Caco-2 (cell line): ENCODE data around the gene NRP1. TPM values are rescaled to one million over a fixed set of nuclear protein-coding genes. Genes with fewer than 3 reads are reported as not detected.

ENCODE experiments used
- BruUV-seq: library from RNA; stranded (reverse); fragments of 400-500 nt; replicated peaks from 2 replicates; lab custom pipeline; 2021; lab: Mats Ljungman, UMichigan
- CTCF ChIA-PET: fragments of 300-600 bp; sonication (Branson Sonifier 250); formaldehyde crosslinking; loops from one replicate; lab custom pipeline; 2022; ENCODE audit warnings: antibody characterized with exemption; lab: Charles Lee
- POLR2A ChIA-PET: fragments of 300-600 bp; sonication (Branson Sonifier 250); formaldehyde crosslinking; loops from one replicate; lab custom pipeline; 2022; ENCODE audit warnings: antibody characterized with exemption; lab: Charles Lee
- DNase-seq, 2 experiments: peaks; one replicate each; pipeline versions ENCODE4 v3.0.0 to v3.0.0-alpha.2; 2020 to 2022
- H3K27me3 ChIP-seq: replicated peaks from 2 replicates; pipeline ENCODE4 v1.6.0; 2011; ENCODE audit warnings: low read length; ENCODE audit not compliant: control insufficient read depth, insufficient read depth
- H3K36me3 ChIP-seq: 2 replicates; pipeline ENCODE4 v1.5.1; 2011; ENCODE audit warnings: low read length; ENCODE audit not compliant: control insufficient read depth, insufficient read depth
- H3K4me1 ChIP-seq: fragments of 250-450 bp; sonication (Bioruptor Pico); 2 replicates; pipeline ENCODE4 v1.5.1; 2020; ENCODE audit warnings: mild to moderate bottlenecking
- H3K4me3 ChIP-seq: 2 replicates; pipeline ENCODE4 v1.5.1; 2011; ENCODE audit warnings: low read depth, mild to moderate bottlenecking, control low read depth, low read length
- H3K9me3 ChIP-seq: fragments of 250-450 bp; sonication (Bioruptor Pico); 2 replicates; pipeline ENCODE4 v1.5.1; 2020; ENCODE audit warnings: mild to moderate bottlenecking, moderate library complexity
- H3K27ac Mint-ChIP-seq: one replicate; pipeline ENCODE4 v1.8.0; 2022; ENCODE audit warnings: mixed read lengths; ENCODE audit not compliant: unreplicated experiment
- H3K27me3 Mint-ChIP-seq: one replicate; pipeline ENCODE4 v1.8.0; 2022; ENCODE audit warnings: mixed read lengths; ENCODE audit not compliant: insufficient read depth, unreplicated experiment
- H3K36me3 Mint-ChIP-seq: one replicate; pipeline ENCODE4 v1.8.0; 2022; ENCODE audit warnings: mild to moderate bottlenecking, mixed read lengths; ENCODE audit not compliant: insufficient read depth, unreplicated experiment
- H3K4me1 Mint-ChIP-seq: one replicate; pipeline ENCODE4 v1.8.0; 2022; ENCODE audit warnings: low read depth, mixed read lengths; ENCODE audit not compliant: unreplicated experiment
- H3K4me3 Mint-ChIP-seq: one replicate; pipeline ENCODE4 v1.8.0; 2022; ENCODE audit warnings: mild to moderate bottlenecking, moderate library complexity, mixed read lengths; ENCODE audit not compliant: unreplicated experiment
- H3K9me3 Mint-ChIP-seq: one replicate; pipeline ENCODE4 v1.8.0; 2022; ENCODE audit warnings: mixed read lengths; ENCODE audit not compliant: unreplicated experiment
- intact Hi-C: fragments of 100-400 bp; cut with micrococcal nuclease; formaldehyde crosslinking; loops from one replicate; pipeline ENCODE4 v1.10.0; 2022; ENCODE audit not compliant: unreplicated experiment
- total RNA-seq: library from RNA; stranded (reverse); gene quantifications from 2 replicates; pipeline ENCODE4 v1.2.3, GENCODE V29; 2022
- TF ChIP-seq, protein P1 (sequence below), 2 experiments: fragments of 200-600 bp in 1 of 2; IDR thresholded peaks; 1 replicate in 1 of 2; 2 replicates in 1 of 2; pipeline versions ENCODE4 v1.5.1 to v1.8.0; 2011 to 2022; ENCODE audit warnings: antibody characterized with exemption in 1 of 2, control low read depth in 1 of 2, inconsistent platforms in 1 of 2, low read depth in 1 of 2, low read length in 1 of 2, mild to moderate bottlenecking in 1 of 2, moderate library complexity in 1 of 2; ENCODE audit not compliant: insufficient read depth in 1 of 2, severe bottlenecking in 1 of 2, unreplicated experiment in 1 of 2

NRP1 gene
- total RNA-seq, 1 experiment from 2014 or later = 123 TPM

DNA sequence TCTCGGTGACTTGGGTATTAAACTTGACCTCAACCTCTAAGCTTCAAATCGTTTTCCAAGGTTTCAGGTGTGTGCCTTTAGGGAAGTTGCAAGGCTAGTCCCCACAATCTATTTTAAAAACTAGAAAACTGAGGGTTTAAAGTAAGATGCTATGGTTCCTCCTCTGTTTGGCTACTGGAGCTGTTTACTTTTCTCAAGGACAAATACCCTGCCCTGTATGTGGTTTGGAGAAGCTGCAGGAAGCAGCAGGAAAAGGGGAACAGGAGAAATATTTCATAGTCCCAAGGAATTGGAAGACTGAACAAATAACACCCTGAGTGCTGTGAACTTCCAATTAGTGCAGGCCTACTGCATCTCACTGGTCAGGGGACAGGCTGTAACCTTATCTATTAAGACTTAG is 135.9 kb downstream of the NRP1 start:
- Histone ChIP-seq H3K4me1 (peaks cover 75% of the 10 kb centered on the region), H3K27me3 (no peaks in the 10 kb centered on the region), H3K9me3 (no peaks in the 10 kb centered on the region), H3K4me3 (no peak overlapping the region), H3K36me3 (no peaks in the 10 kb centered on the region)
- intact Hi-C loops = loop anchor here (5.0 to 10.0 kb wide), 4 partner anchors 119 to 1016 kb away; no protein-coding TSS in a partner anchor
- peaks cover 58% of the 10 kb centered on the region for H3K4me1 Mint-ChIP-seq
- BruUV-seq = no TSS peak
- TF ChIP-seq, protein P1, sequence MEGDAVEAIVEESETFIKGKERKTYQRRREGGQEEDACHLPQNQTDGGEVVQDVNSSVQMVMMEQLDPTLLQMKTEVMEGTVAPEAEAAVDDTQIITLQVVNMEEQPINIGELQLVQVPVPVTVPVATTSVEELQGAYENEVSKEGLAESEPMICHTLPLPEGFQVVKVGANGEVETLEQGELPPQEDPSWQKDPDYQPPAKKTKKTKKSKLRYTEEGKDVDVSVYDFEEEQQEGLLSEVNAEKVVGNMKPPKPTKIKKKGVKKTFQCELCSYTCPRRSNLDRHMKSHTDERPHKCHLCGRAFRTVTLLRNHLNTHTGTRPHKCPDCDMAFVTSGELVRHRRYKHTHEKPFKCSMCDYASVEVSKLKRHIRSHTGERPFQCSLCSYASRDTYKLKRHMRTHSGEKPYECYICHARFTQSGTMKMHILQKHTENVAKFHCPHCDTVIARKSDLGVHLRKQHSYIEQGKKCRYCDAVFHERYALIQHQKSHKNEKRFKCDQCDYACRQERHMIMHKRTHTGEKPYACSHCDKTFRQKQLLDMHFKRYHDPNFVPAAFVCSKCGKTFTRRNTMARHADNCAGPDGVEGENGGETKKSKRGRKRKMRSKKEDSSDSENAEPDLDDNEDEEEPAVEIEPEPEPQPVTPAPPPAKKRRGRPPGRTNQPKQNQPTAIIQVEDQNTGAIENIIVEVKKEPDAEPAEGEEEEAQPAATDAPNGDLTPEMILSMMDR (IDR thresholded peaks at IDR 0.05; ENCODE audit: insufficient read depth in 1 of 2, low read depth in 1 of 2, low read length in 1 of 2, severe bottlenecking in 1 of 2, unreplicated experiment in 1 of 2) = no peak
- H3K36me3 Mint-ChIP-seq = peaks cover 69% of the 10 kb centered on the region
- H3K4me3 Mint-ChIP-seq = no peak overlapping the region
- CTCF ChIA-PET = no interaction called here
- peak overlapping the region; percentile 18 for H3K27ac Mint-ChIP-seq
- POLR2A ChIA-PET = no interaction called here
- H3K9me3 Mint-ChIP-seq = no peaks in the 10 kb centered on the region
- no peaks in the 10 kb centered on the region for H3K27me3 Mint-ChIP-seq
- no peak for DNase-seq

DNA sequence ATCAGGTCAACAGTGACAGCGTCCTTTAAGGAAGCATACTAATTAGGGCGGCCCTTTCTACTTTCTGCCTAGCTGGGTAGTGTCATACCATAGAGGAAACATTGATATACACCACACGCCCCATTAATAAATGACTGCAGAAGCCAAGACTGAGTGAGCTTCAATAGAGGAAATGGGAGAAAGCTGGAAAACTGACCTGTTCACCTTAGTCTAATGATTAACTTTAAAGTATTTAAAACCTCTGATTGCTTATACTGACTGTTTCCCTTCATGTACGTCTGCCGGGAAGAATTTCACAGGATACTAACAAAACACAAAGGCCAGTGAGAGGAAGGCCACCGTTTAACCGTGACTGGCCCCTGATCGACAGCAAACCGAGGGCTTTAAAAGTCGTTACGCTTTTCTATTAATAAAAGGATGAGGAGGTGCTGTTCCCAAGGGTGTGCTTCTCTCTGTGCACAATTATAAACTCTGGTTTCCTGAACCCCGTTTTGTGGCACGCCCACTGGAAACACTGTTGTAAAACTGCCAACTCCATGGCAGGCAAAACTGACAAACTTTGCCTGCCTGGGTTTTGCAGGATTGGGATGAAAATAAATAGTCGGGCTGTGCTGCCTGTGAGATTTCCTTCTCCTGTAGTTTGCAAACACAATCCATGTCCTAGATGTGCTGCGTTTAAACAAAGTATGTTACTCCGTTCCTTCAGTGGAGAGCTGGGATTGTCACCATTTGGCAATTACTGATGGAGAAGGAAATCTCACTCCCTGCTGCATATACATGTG is 137.6 kb downstream of the NRP1 start:
- intact Hi-C loops = loop anchor here (1.0 to 10.0 kb wide), 7 partner anchors 27 to 1018 kb away; no protein-coding TSS in a partner anchor
- Histone ChIP-seq H3K4me3 (peak overlapping the region; percentile 1; the same call in 1 of the 2 replicates), H3K27me3 (no peaks in the 10 kb centered on the region), H3K9me3 (no peaks in the 10 kb centered on the region), H3K36me3 (no peaks in the 10 kb centered on the region), H3K4me1 (peaks cover 71% of the 10 kb centered on the region)
- H3K9me3 Mint-ChIP-seq = no peaks in the 10 kb centered on the region
- TF ChIP-seq, protein P1 (IDR thresholded peaks at IDR 0.05; ENCODE audit: insufficient read depth in 1 of 2, low read depth in 1 of 2, low read length in 1 of 2, severe bottlenecking in 1 of 2, unreplicated experiment in 1 of 2) = no peak
- CTCF ChIA-PET = no interaction called here
- no peaks in the 10 kb centered on the region for H3K27me3 Mint-ChIP-seq
- BruUV-seq = TSS peak; percentile 89
- H3K36me3 Mint-ChIP-seq = peaks cover 70% of the 10 kb centered on the region
- peak; percentile 51 to 63 for DNase-seq
- POLR2A ChIA-PET = interaction anchor here (0.5 kb wide), 1 partner anchor 239 kb away, joined by 7 read pairs; no protein-coding TSS in a partner anchor
- H3K4me3 Mint-ChIP-seq = peak overlapping the region; percentile 66
- H3K27ac Mint-ChIP-seq = peak overlapping the region; percentile 56
- peaks cover 59% of the 10 kb centered on the region for H3K4me1 Mint-ChIP-seq

DNA sequence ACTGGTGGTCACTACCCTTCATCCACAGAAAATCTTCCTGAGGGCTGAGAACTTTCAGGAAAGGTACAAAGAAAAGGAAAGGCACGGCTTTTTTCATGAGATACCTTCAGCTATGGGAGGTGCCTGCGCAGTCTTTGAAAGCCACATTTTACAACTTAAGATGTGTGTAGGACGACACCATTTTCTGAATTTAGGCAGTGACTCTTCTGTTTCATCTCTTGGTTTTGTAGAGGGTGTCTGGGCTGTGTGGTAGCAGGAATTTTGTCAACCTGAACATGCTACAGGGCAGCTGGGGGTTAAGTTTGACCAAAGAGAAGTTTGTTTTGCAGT is 138.1 kb downstream of the NRP1 start:
- TF ChIP-seq, protein P1 (IDR thresholded peaks at IDR 0.05; ENCODE audit: insufficient read depth in 1 of 2, low read depth in 1 of 2, low read length in 1 of 2, severe bottlenecking in 1 of 2, unreplicated experiment in 1 of 2) = no peak
- no peak for DNase-seq
- CTCF ChIA-PET = no interaction called here
- H3K27me3 ChIP-seq = no peaks in the 10 kb centered on the region
- H3K36me3 ChIP-seq = no peaks in the 10 kb centered on the region
- Mint-ChIP-seq H3K36me3 (peaks cover 66% of the 10 kb centered on the region), H3K27ac (peak overlapping the region; percentile 56), H3K4me1 (peaks cover 59% of the 10 kb centered on the region), H3K4me3 (peak overlapping the region; percentile 66), H3K9me3 (no peaks in the 10 kb centered on the region), H3K27me3 (no peaks in the 10 kb centered on the region)
- no peak overlapping the region for H3K4me3 ChIP-seq
- peaks cover 71% of the 10 kb centered on the region for H3K4me1 ChIP-seq
- intact Hi-C loops = loop anchor here (1.0 to 10.0 kb wide), 7 partner anchors 28 to 1018 kb away; no protein-coding TSS in a partner anchor
- no peaks in the 10 kb centered on the region for H3K9me3 ChIP-seq
- no TSS peak for BruUV-seq
- POLR2A ChIA-PET = interaction anchor here (0.5 kb wide), 1 partner anchor 239 kb away, joined by 7 read pairs; no protein-coding TSS in a partner anchor
